Loucy (cell line): ENCODE data around the gene MCM3AP.

Experiments used
- H2AFZ ChIP-seq: fragments of 200-600 bp; sonication (generic); 2 replicates; pipeline ENCODE4 v1.6.0; 2016; ENCODE audit warnings: antibody characterized with exemption, mild to moderate bottlenecking, low read length, moderate library complexity
- H3F3A ChIP-seq: fragments of 200-600 bp; 2 replicates; pipeline ENCODE4 v1.6.0; 2016; ENCODE audit warnings: antibody characterized with exemption, low read depth, mild to moderate bottlenecking
- H3K27me3 ChIP-seq: fragments of 200-600 bp; sonication (generic); 2 replicates; pipeline ENCODE4 v1.6.1; 2014; ENCODE audit warnings: low read length, mild to moderate bottlenecking; ENCODE audit not compliant: insufficient read depth, poor library complexity, severe bottlenecking
- H3K36me3 ChIP-seq: fragments of 200-600 bp; sonication (generic); 2 replicates; pipeline ENCODE4 v1.6.1; 2016; ENCODE audit warnings: low read length; ENCODE audit not compliant: insufficient read depth
- H3K4me1 ChIP-seq: fragments of 200-600 bp; sonication (generic); 2 replicates; pipeline ENCODE4 v1.5.1; 2014; ENCODE audit warnings: low read length, mild to moderate bottlenecking; ENCODE audit not compliant: insufficient read depth, poor library complexity, severe bottlenecking
- H3K4me2 ChIP-seq: fragments of 200-600 bp; sonication (generic); 2 replicates; pipeline ENCODE4 v1.6.0; 2014; ENCODE audit warnings: antibody characterized with exemption, low read length, low read depth, mild to moderate bottlenecking; ENCODE audit not compliant: poor library complexity, severe bottlenecking
- H3K4me3 ChIP-seq: fragments of 200-600 bp; sonication (generic); 2 replicates; pipeline ENCODE4 v1.5.1; 2014; ENCODE audit warnings: low read length, mild to moderate bottlenecking, mixed read lengths; ENCODE audit not compliant: poor library complexity, severe bottlenecking
- H3K79me2 ChIP-seq: fragments of 200-600 bp; sonication (generic); 2 replicates; pipeline ENCODE4 v1.6.1; 2014; ENCODE audit warnings: low read length; ENCODE audit not compliant: insufficient read depth
- H3K9ac ChIP-seq: fragments of 200-600 bp; sonication (generic); 2 replicates; pipeline ENCODE4 v1.6.0; 2014; ENCODE audit warnings: mild to moderate bottlenecking, low read depth, low read length, moderate library complexity; ENCODE audit not compliant: poor library complexity, severe bottlenecking
- H3K9me2 ChIP-seq: fragments of 200-600 bp; sonication (generic); replicated peaks from 2 replicates; pipeline ENCODE4 v1.6.1; 2016; ENCODE audit warnings: low read depth, low read length, mixed read lengths
- H3K9me3 ChIP-seq: fragments of 200-600 bp; sonication (generic); 2 replicates; pipeline ENCODE4 v1.6.1; 2014; ENCODE audit warnings: mild to moderate bottlenecking, antibody characterized with exemption, low read length, low read depth; ENCODE audit not compliant: insufficient read depth
- H4K20me1 ChIP-seq: fragments of 200-600 bp; sonication (generic); 2 replicates; pipeline ENCODE4 v1.6.0; 2014; ENCODE audit warnings: antibody characterized with exemption, low read length, mild to moderate bottlenecking; ENCODE audit not compliant: insufficient read depth, poor library complexity, severe bottlenecking
- EZH2phosphoT487 ChIP-seq: fragments of 200-600 bp; IDR thresholded peaks from 2 replicates; pipeline ENCODE4 v1.6.1; 2018; ENCODE audit warnings: antibody characterized with exemption, mild to moderate bottlenecking, moderate library complexity, borderline replicate concordance
- TF ChIP-seq, protein P1 (sequence below): fragments of 200-600 bp; sonication (generic); conservative IDR thresholded peaks from 2 replicates; pipeline ENCODE4 v1.5.1; 2014; ENCODE audit warnings: mild to moderate bottlenecking, antibody characterized with exemption, low read length

The MCM3AP gene

DNA sequence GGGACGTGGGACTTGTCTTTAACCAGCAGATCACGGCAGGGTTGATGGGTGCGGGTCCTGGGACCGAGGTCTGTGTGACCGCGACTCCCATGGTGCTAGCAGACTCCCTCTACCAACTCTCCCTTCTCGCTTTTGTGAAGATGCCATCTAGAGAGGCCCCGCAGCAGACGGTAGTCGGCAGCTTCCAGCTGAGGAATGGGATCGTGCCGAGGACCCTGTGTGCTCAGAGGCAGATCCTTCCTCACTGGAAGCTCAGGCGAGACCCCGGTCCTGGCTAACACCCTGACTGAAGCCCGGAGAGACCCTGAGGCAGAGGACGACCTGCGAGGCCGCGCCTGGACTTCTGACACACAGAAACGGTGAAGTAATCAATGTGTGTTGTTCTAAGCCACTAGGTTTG lies 88.7 kb downstream of the MCM3AP start:
- H3K4me1 ChIP-seq: no peaks in the 10 kb centered on the region
- no peaks in the 10 kb centered on the region for H3K79me2 ChIP-seq
- no peaks in the 10 kb centered on the region for H3K9me2 ChIP-seq
- 0 out of 2 replicates have a peak, but pooled peaks cover 3% of the 10 kb centered on the region for H3K9me3 ChIP-seq
- peaks cover 81% of the 10 kb centered on the region; the same call in 1 of the 2 replicates for H3K36me3 ChIP-seq
- TF ChIP-seq, protein P1, sequence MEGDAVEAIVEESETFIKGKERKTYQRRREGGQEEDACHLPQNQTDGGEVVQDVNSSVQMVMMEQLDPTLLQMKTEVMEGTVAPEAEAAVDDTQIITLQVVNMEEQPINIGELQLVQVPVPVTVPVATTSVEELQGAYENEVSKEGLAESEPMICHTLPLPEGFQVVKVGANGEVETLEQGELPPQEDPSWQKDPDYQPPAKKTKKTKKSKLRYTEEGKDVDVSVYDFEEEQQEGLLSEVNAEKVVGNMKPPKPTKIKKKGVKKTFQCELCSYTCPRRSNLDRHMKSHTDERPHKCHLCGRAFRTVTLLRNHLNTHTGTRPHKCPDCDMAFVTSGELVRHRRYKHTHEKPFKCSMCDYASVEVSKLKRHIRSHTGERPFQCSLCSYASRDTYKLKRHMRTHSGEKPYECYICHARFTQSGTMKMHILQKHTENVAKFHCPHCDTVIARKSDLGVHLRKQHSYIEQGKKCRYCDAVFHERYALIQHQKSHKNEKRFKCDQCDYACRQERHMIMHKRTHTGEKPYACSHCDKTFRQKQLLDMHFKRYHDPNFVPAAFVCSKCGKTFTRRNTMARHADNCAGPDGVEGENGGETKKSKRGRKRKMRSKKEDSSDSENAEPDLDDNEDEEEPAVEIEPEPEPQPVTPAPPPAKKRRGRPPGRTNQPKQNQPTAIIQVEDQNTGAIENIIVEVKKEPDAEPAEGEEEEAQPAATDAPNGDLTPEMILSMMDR: no peak
- TF ChIP-seq EZH2phosphoT487: no peak
- H2AFZ ChIP-seq: no peak overlapping the region
- no peak overlapping the region for H3K4me2 ChIP-seq
- no peaks in the 10 kb centered on the region for H3F3A ChIP-seq
- no peaks in the 10 kb centered on the region for H3K27me3 ChIP-seq
- H3K4me3 ChIP-seq: no peak overlapping the region
- no peak overlapping the region for H3K9ac ChIP-seq
- no peaks in the 10 kb centered on the region for H4K20me1 ChIP-seq

- H3K9me3 ChIP-seq: 0 out of 2 replicates have a peak, but pooled peaks cover 3% of the 10 kb centered on the region
- peaks cover 91% of the 10 kb centered on the region; the same call in 1 of the 2 replicates for H3K36me3 ChIP-seq
- no peaks in the 10 kb centered on the region for H3F3A ChIP-seq
- no peak overlapping the region for H3K4me2 ChIP-seq
- TF ChIP-seq EZH2phosphoT487: no peak
- TF ChIP-seq, protein P1: no peak
- H2AFZ ChIP-seq: no peak overlapping the region
- H3K9ac ChIP-seq: no peak overlapping the region
- H3K9me2 ChIP-seq: no peaks in the 10 kb centered on the region
- H3K4me3 ChIP-seq: no peak overlapping the region
- H4K20me1 ChIP-seq: no peaks in the 10 kb centered on the region
- no peaks in the 10 kb centered on the region for H3K4me1 ChIP-seq
- no peaks in the 10 kb centered on the region for H3K79me2 ChIP-seq
- no peaks in the 10 kb centered on the region for H3K27me3 ChIP-seq
Observed at GRCh38 chr21:46195595-46196195, 89.7 kb downstream of the MCM3AP start.

DNA sequence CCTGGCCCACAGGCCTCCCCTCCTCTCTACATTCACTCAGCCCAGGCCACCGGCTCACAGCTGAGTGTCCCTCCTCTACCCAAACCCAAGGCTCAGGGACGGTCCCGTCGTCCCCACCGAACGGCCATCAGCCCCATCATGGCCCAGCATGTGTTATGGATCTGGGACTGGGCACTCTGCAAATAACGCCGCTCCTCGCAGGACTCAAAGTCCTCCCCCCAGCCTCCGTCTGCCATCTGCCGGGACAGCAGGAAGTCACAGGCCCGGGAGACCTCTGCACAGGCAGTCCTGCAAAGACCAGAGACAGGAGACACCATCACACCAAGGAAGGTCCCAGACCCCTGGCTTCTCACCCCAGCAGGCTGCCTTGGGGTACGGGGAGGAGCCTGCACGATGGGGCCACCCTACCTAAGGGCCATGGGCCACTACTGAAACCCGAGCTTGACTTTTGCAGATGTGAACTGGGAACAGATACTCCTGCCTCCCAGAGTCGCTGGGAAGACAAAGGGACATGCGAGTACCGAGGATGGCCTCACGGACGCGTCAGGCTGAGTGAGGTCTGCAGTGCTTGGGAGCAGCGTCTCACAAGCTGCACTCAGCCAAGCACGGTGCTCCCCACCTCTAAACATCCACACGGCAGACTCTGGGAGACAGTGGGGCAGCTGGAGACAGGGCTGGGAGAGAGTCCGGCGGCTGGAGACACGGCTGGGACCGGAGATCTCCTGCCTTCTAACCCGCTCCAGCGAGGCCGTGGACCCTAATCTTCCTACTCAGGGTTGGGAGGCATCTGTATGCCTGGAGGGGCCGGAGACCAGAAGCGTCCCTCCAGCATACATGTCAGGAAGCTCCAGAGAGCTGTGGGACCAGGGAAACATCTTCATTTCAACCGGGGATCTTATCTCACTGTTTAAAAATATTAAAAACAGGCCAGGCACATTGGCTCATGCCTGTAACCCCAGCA lies 90.8 kb downstream of the MCM3AP start:
- H3K4me3 ChIP-seq: no peak overlapping the region

More for the DNA sequence above, 90.8 kb downstream of the MCM3AP start:
- H3K9me2 ChIP-seq: no peaks in the 10 kb centered on the region
- no peak overlapping the region for H3K9ac ChIP-seq
- no peak for TF ChIP-seq EZH2phosphoT487
- no peak overlapping the region for H3K4me2 ChIP-seq
- peaks cover 89% of the 10 kb centered on the region; the same call in 1 of the 2 replicates for H3K36me3 ChIP-seq
- H3K4me1 ChIP-seq: no peaks in the 10 kb centered on the region
- no peaks in the 10 kb centered on the region for H3F3A ChIP-seq
- no peaks in the 10 kb centered on the region for H3K79me2 ChIP-seq
- no peaks in the 10 kb centered on the region for H4K20me1 ChIP-seq
- H3K27me3 ChIP-seq: no peaks in the 10 kb centered on the region
- no peak overlapping the region for H2AFZ ChIP-seq
- H3K9me3 ChIP-seq: 0 out of 2 replicates have a peak, but pooled peaks cover 2% of the 10 kb centered on the region
